GM19240 (cell line): ENCODE results near the gene HABP4.

ENCODE experiments used
- DNase-seq: peaks from one replicate; pipeline ENCODE4 v3.0.0; 2011; ENCODE audit warnings: low spot score; ENCODE audit not compliant: insufficient read length

The HABP4 gene

GRCh38 chr9:96476013-96476412 is 26.0 kb downstream of the HABP4 start:
- DNase-seq = no peak

DNA sequence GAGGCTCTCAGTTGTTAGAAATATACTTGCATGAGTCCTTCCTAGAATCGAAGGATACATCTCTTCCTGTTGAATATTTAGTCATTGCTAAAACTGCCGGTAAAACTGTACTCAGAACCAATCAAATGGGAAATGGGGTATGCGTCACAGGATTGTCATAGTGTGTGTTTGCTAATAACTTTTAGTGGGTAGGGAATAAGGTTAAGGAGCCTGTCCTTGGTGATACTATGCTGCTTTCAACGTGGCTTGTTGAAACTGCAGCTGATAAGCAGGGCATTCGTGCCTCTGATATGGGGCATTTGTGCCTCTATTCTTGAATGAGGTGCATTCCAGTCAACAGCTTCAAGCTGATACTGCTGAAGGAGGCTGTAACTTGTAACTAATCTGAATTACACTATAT is 26.6 kb downstream of the HABP4 start:
- DNase-seq = no peak

DNA sequence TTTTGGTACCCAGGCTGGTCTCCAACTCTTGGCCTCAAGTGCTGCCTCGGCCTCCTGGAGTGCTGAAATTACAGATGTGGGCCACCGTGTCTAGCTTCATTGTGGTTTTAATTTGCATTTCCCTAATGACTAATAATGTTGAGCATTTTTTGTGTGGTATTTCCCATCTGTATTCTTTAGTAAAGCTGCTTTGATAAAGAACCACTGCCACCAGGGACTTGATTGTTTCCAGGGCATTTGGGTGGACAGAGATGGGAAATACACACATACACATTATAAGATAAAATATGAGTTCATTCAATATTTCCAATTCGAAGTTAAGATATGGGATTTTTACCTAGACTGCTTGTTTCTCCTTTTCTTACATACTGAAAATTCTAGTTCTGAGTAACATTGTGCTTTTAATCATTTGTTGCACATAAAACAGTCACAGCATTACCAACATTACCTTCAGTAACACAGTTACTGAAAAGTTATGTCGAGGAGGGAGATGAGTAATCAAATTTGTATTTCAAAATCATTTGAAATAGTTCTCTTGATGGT is 28.9 kb downstream of the HABP4 start:
- no peak for DNase-seq

- no peak for DNase-seq
Measured at GRCh38 chr9:96480736-96481135, 30.8 kb downstream of the HABP4 start.

DNA sequence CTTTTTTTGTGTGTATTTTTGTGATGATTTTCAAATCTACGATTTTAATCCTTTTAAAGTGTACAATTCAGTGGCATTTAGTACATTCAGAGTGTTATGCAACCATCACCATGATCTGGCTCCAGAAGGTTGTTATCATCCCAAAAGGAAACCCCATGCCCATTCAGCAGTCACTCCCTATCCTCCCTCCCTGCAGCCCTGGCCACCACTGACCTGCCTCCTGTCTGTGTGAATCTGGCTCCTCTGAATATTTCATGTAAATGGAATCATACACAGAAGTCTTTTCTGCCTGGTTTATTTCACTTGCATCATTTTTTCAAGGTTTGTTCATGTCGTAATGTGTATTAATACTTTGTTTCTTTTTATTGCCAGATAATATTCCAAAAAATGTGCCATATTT is 32.5 kb downstream of the HABP4 start:
- no peak for DNase-seq

- DNase-seq = no peak
Measured at GRCh38 chr9:96483197-96483596, 33.2 kb downstream of the HABP4 start.

- DNase-seq = no peak
Measured at GRCh38 chr9:96483733-96484390, 33.9 kb downstream of the HABP4 start.

- peak; percentile 35 for DNase-seq
Measured at GRCh38 chr9:96484521-96484931, 34.6 kb downstream of the HABP4 start.

GRCh38 chr9:96485280-96485679 is 35.3 kb downstream of the HABP4 start:
- no peak for DNase-seq

GRCh38 chr9:96486386-96487028 is 36.5 kb downstream of the HABP4 start:
- no peak for DNase-seq

GRCh38 chr9:96487029-96487396 is 37.0 kb downstream of the HABP4 start:
- DNase-seq = no peak

DNA sequence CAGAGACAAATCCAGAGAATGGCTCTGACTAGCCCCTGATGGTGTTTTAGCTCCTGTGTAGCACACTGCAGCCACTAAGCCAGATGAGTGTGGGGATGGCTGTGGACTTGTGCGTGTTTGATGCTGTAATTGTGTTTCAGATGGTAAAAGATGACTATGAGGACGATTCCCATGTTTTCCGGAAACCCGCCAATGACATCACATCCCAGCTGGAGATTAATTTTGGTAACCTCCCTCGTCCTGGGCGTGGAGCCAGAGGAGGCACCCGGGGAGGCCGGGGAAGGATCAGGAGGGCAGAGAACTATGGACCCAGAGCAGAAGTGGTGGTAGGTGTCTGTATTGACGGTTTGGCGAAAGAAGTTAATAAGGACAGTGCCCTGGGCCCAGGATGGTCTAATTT is 38.0 kb downstream of the HABP4 start:
- no peak for DNase-seq

GRCh38 chr9:96489482-96489979 is 39.6 kb downstream of the HABP4 start:
- DNase-seq = no peak

GRCh38 chr9:96490534-96491078 is 40.6 kb downstream of the HABP4 start:
- DNase-seq = no peak

- DNase-seq = no peak
Measured at GRCh38 chr9:96491079-96491879, 41.3 kb downstream of the HABP4 start.

- DNase-seq = no peak
Measured at GRCh38 chr9:96491880-96492525, 42.0 kb downstream of the HABP4 start.

DNA sequence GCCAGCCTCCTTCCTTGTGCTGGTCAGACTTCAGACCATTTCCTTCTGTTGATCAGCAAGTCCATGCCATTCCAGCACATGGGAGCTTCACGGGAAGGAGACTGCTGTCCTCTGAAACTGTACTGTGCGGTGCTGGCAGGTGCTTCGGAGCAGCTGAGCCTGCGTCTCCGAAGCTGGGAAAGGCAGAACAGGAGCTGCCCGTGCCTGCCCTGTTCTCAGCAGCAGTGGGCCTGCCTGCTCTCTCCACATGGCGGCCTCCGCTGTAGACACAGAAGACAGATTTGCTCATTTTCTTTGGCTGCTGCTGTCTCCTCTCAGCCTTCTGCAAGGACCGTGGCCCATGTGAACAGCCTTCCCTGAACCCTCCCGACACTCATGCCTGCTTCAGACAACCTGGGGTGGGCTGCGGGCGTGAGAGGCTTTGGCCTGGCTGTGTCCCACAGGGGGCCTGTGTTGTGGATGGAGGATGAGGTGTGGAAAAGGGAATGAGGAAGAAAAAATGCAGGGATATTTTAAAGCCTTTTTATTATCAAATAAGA is 43.1 kb downstream of the HABP4 start:
- DNase-seq = no peak

- DNase-seq = no peak
Measured at GRCh38 chr9:96493757-96494156, 43.8 kb downstream of the HABP4 start.

DNA sequence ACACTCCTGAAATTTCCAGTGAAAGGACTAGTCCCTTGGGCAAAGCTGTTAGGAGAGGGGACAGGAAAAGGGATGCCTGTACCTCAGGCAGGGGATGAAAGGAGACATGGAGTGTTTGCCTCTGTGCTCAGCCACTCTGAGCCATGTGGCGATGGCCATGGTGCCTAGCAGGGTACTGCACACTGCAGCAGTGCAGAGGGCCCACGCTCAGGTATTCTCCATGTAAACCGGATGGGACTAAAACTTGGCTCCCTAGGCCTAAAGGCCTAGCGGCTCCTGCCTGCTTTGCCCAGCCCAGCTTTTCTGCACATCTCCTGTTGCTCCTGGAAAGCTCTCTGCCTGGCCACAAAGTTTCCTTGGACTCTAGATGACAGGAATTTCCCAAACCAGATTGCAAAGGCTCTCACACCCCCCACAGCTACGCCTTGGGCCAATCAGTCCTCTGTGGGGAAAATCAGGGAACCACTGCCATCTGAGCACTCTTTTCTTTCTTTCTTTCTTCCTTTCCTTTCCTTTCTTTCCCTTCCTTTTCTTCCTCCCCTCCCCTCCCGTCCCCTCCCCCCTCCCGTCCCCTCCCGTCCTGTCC is 44.3 kb downstream of the HABP4 start:
- DNase-seq = no peak

DNA sequence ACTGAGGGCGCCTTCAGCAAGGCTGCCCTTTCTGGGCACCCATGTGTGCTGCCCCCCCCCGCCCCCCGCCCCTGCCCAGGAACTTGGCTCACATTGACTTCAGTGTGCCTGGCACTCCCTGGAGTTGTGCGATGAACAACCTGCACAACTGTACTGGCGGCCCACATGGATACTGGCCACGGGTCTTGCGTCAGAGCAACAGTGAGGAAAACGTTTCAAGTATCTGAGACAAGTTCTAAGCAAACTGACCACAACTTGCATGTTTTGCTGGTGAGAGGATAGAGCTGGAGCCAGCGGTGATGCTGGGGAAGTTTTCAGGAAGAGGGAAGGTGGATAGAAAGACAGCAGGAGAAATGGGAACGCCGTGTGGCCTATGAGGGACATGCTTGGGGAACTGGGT is 45.4 kb downstream of the HABP4 start:
- DNase-seq = no peak
